Heart right ventricle (tissue), 16 donors: Measurements from ENCODE around the gene TMEM266. TPM values are rescaled to one million over a fixed set of nuclear protein-coding genes. Genes with fewer than 3 reads are reported as not detected.
A peak's percentile ranks its signal among the peaks of the same experiment; 100 is the strongest.

Source experiments
- ATAC-seq, 8 donors: fragments of 200-7000 bp; cut with Tn5 transposase; one replicate each; pipeline ENCODE4 v1.9.1; 2020; ENCODE audit warnings: mild to moderate bottlenecking in 8 of 8, moderate library complexity in 8 of 8, moderate number of reproducible peaks in 1 of 8
- DNase-seq, 2 donors: peaks; one replicate each; pipeline ENCODE4 v3.0.0-alpha.2; 2020
- H3K27ac ChIP-seq, 10 donors: fragments of 200-600 bp; sonication (generic) in 2 of 10; one replicate each; pipeline versions ENCODE4 v1.5.0 to v1.8.0; 2020 to 2022; ENCODE audit warnings: mild to moderate bottlenecking in 3 of 10
- H3K27me3 ChIP-seq, 7 donors: fragments of 200-600 bp; one replicate each; pipeline ENCODE4 v1.8.0; 2021 to 2022; ENCODE audit warnings: mild to moderate bottlenecking in 2 of 7
- H3K36me3 ChIP-seq, 9 donors: fragments of 200-600 bp; sonication (generic) in 1 of 9; one replicate each; pipeline versions ENCODE4 v1.5.0 to v1.8.0; 2020 to 2022; ENCODE audit warnings: mild to moderate bottlenecking in 2 of 9
- H3K4me1 ChIP-seq, 9 donors: fragments of 200-600 bp; sonication (generic) in 1 of 9; one replicate each; pipeline versions ENCODE4 v1.5.0 to v1.8.0; 2020 to 2022; ENCODE audit warnings: mild to moderate bottlenecking in 4 of 9
- H3K4me3 ChIP-seq, 10 donors: fragments of 200-600 bp; sonication (generic) in 2 of 10; one replicate each; pipeline versions ENCODE4 v1.5.0 to v1.8.0; 2020 to 2022; ENCODE audit warnings: mild to moderate bottlenecking in 7 of 10, moderate library complexity in 2 of 10
- H3K9me3 ChIP-seq, 11 donors: fragments of 200-600 bp in 10 of 11; sonication (generic) in 2 of 11; one replicate each; pipeline versions ENCODE4 v1.5.0 to v1.8.0; 2013 to 2022; ENCODE audit warnings: mild to moderate bottlenecking in 2 of 11, control low read depth in 1 of 11, moderate library complexity in 1 of 11
- WGBS, 2 donors: extraction: QIAGEN DNeasy Blood & Tissue Kit; methylation state at CpG; one replicate each; pipeline ENCODE4 v1.1.7; 2013; ENCODE audit warnings: inconsistent platforms in 1 of 2; 5-methylcytosine and 5-hydroxymethylcytosine counted together
- intact Hi-C, 10 donors: fragments of 100-400 bp; cut with DNase I; formaldehyde crosslinking; loops; one replicate each; pipeline versions ENCODE4 v1.11.1 to v1.14.2; 2022
- polyA plus RNA-seq, 2 donors: library from polyadenylated mRNA; stranded (reverse); fragments of 200-250 nt; gene quantifications; one replicate each; pipeline ENCODE4 v1.2.3, GENCODE V29; 2013
- total RNA-seq, 10 donors: library from RNA; stranded (reverse); fragmentation: NEBNext Ultra II Directional in 3 of 10; extraction: Animal tissue kit (Norgen Biotek cat#: 25700) in 3 of 10; gene quantifications; one replicate each; pipeline versions ENCODE4 v1.2.1 to v1.2.4, GENCODE V29; 2021 to 2023
- TF ChIP-seq, protein P1 (sequence below), 9 donors: fragments of 200-600 bp; sonication (generic) in 2 of 9; IDR thresholded peaks; one replicate each; pipeline versions ENCODE4 v1.5.0 to v1.8.0; 2021 to 2022; ENCODE audit warnings: antibody characterized with exemption in 9 of 9, mild to moderate bottlenecking in 5 of 9, moderate library complexity in 1 of 9
- donor health status: Arrhythmogenic right ventricular cardiomyopathy.
- donor health status: ischemic (EF 13 %, LVEDD 7.1; RV severe dilation, severe dysfunction).
- donor health status: healthy with polysubstance abuse.
- donor health status: DM: no; HTN: yes; CAD: no.
- donor health status: DM: no; HTN: no; CAD: no.
- donor health status: ischemic (EF 25% LVEDD 6.9; RV normal size, moderate dysfunction).
- donor health status: ischemic (EF 25% LVEDD 5.7; RV mildly dilated, moderate dysfunction).
- donor health status: healthy.
- donor health status: DM: yes; HTN: yes; CAD: no.
- donor health status: Ischemic cardiomyopathy.
- donor health status: ischemic (EF 35%, LVEDD 5.7; RV mildly dilated, moderate dysfunction).
- donor health status: nonischemic (EF 11% LVEDD 7.7; RV severe dilation, severe dysfunction).
- donor health status: DM: yes; HTN: yes; CAD: no.
- donor health status: PGD.
- donor health status: ischemic (EF 29% LVEDD 5.4; RV normal size, mild dysfunction).
- donor health status: nonischemic (EF 23%, LVEDD 6.1; RV moderate dilation, normal function).

The TMEM266 gene
- total and polyA plus RNA-seq, 12 donors, result 0.01 to 0.30 (median 0.15) TPM; not detected in 3

DNA sequence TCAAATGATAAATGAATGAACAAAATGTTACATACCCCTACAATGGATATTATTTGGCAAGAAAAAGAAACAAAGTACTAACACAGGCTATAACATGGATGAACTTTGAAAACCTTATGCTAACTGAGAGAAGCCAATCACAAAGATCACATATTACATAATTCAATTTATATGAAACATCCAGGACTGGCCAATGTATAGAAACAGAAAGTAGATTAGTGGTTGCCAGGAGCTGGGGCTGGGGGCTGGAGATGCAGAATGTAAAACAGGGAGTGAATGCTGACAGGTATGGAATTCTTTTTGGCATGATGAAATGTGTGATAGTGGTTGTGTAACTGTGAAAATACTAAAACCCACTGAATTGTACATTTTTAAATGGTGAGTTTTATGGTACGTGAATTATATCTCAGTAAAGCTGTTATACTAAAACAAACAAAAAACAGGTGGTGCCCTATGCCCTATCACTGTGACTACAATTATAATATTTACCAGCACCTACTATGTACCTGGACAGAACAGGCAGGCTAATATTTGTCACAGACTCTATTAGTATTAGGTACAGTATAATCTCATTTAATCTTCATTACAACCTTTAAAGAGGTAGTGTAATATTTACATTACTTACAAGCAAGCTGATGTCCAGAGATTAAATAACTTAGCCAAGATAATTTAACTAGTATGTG lies 161.4 kb downstream of the TMEM266 start:
- DNase-seq, result no peak
- TF ChIP-seq, protein P1, sequence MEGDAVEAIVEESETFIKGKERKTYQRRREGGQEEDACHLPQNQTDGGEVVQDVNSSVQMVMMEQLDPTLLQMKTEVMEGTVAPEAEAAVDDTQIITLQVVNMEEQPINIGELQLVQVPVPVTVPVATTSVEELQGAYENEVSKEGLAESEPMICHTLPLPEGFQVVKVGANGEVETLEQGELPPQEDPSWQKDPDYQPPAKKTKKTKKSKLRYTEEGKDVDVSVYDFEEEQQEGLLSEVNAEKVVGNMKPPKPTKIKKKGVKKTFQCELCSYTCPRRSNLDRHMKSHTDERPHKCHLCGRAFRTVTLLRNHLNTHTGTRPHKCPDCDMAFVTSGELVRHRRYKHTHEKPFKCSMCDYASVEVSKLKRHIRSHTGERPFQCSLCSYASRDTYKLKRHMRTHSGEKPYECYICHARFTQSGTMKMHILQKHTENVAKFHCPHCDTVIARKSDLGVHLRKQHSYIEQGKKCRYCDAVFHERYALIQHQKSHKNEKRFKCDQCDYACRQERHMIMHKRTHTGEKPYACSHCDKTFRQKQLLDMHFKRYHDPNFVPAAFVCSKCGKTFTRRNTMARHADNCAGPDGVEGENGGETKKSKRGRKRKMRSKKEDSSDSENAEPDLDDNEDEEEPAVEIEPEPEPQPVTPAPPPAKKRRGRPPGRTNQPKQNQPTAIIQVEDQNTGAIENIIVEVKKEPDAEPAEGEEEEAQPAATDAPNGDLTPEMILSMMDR (IDR thresholded peaks at IDR 0.05), result no peak
- peaks cover 0 to 74% (median 9%) of the 10 kb centered on the region in 9 donors for H3K36me3 ChIP-seq
- peaks cover 0 to 8% (median 5%) of the 10 kb centered on the region in 9 donors for H3K4me1 ChIP-seq
- no peaks in the 10 kb centered on the region for H3K27me3 ChIP-seq
- 97% methylated on average over 1 of the region's 1 CpG for WGBS, 2 donors
- H3K4me3 ChIP-seq, result no peak overlapping the region
- intact Hi-C loops, result no loop called here
- H3K27ac ChIP-seq, result no peak overlapping the region
- peaks cover 0 to 13% (median 0%) of the 10 kb centered on the region in 11 donors for H3K9me3 ChIP-seq
- no peak for ATAC-seq

DNA sequence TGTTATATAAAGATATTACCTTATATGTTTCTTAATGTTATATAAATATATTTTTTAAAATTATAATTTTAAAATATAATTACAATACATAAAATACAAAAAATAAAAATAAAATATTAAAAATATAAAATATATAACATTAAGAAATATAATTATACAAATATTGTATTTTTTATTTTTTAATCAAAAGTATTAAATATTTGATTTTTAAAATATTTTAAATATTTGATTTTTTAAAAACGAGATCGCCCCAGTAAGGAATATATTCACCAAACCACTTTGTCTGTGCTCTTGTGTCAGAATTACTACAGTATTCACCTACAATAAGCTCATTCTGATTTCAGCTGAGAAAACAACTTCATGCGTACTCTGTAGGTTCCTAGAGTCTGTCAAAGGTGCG lies 162.4 kb downstream of the TMEM266 start:
- peaks cover 0 to 13% (median 0%) of the 10 kb centered on the region in 11 donors for H3K9me3 ChIP-seq
- TF ChIP-seq, protein P1 (IDR thresholded peaks at IDR 0.05), result no peak
- peaks cover 0 to 6% (median 3%) of the 10 kb centered on the region in 9 donors for H3K4me1 ChIP-seq
- DNase-seq (no peak), ATAC-seq (no peak)
- no peak overlapping the region for H3K4me3 ChIP-seq
- 98 to 99% methylated on average over 4 of the region's 4 CpGs for WGBS, 2 donors
- no peaks in the 10 kb centered on the region for H3K27me3 ChIP-seq
- intact Hi-C loops, result no loop called here
- H3K27ac ChIP-seq, result no peak overlapping the region
- H3K36me3 ChIP-seq, result peaks cover 0 to 78% (median 5%) of the 10 kb centered on the region in 9 donors

DNA sequence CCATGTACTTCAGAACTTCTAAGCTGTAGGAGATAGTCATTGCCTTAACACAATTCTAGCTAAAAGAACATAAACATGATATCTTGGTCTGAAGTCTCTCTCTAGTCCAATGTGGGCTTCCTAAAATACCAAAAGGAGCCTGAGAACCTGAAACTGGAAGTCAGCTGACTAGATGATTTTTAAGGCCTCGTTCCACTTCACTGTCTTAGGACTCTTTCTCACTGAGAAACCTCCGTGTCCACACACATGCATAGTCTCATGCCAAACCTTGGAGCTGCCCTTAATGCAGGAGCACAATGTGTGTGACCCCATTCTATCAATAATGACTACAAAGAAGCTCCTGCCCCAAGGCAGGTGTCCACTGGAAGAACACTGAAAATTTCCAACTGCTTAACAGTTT lies 163.7 kb downstream of the TMEM266 start:
- no peak overlapping the region for H3K4me3 ChIP-seq
- H3K4me1 ChIP-seq, result no peaks in the 10 kb centered on the region
- peaks cover 0 to 87% (median 5%) of the 10 kb centered on the region in 9 donors for H3K36me3 ChIP-seq
- WGBS, 2 donors, result 93 to 95% methylated on average over 2 of the region's 2 CpGs
- ATAC-seq, result no peak
- intact Hi-C loops, result no loop called here
- peaks cover 0 to 13% (median 0%) of the 10 kb centered on the region in 11 donors for H3K9me3 ChIP-seq
- H3K27ac ChIP-seq, result no peak overlapping the region
- H3K27me3 ChIP-seq, result no peaks in the 10 kb centered on the region
- DNase-seq, result no peak
- TF ChIP-seq, protein P1 (IDR thresholded peaks at IDR 0.05), result no peak

DNA sequence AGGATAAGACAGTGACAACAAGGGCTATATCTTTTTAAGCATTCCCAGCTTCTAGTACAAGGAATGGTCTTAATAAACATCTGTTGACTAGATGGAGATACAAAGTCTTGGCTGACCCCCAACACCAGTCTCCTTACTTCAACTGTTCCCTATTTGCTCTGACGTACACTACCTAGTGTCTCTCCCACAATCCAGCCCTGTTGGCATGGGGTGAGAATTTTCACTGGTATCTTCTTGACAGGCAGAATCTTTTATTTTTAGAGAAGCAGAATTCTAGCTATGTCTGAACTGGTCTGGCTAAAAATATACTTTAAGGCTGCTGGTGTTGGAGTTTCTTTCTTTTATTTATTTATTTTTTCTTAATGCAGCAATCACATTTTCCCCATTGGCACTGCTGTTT lies 169.5 kb downstream of the TMEM266 start:
- Histone ChIP-seq H3K36me3 (peaks cover 0 to 52% (median 5%) of the 10 kb centered on the region in 9 donors), H3K9me3 (no peaks in the 10 kb centered on the region), H3K4me1 (peaks cover 0 to 11% (median 0%) of the 10 kb centered on the region in 9 donors), H3K27me3 (no peaks in the 10 kb centered on the region), H3K4me3 (no peak overlapping the region), H3K27ac (peak overlapping the region in 6 of 10 donors; percentile 25 to 80 (median 58))
- intact Hi-C loops, result no loop called here
- DNase-seq, result peak in 1 of 2 donors; percentile 44
- WGBS, 2 donors, result 35 to 67% methylated on average over 1 of the region's 1 CpG
- TF ChIP-seq, protein P1 (IDR thresholded peaks at IDR 0.05), result no peak
- ATAC-seq, result peak; percentile 42 to 97 (median 84)
